Activated naive CD4-positive, alpha-beta T cell treated with anti-CD3 and anti-CD28 coated beads, Interleukin-2, amount 50 U/mL, for 72 hours (primary cell): ENCODE results near the gene SEMA3A. TPM values are rescaled to one million over a fixed set of nuclear protein-coding genes. Genes with fewer than 3 reads are reported as not detected.
A peak's percentile ranks its signal among the peaks of the same experiment; 100 is the strongest.

ENCODE experiments used
- ATAC-seq, 2 donors: fragments of 150-1000 bp; cut with Tn5 transposase; 2 replicates each; pipeline ENCODE4 v1.10.0; 2021; ENCODE audit warnings: mild to moderate bottlenecking in 2 of 2, moderate library complexity in 2 of 2
- DNase-seq, 2 donors: peaks; one replicate each; pipeline ENCODE4 v3.0.0; 2021 to 2022; ENCODE audit warnings: low spot score in 2 of 2
- H3K27ac Mint-ChIP-seq, 2 donors: one replicate each; pipeline ENCODE4 v1.8.0; 2022; ENCODE audit warnings: mild to moderate bottlenecking in 2 of 2, mixed read lengths in 2 of 2
- H3K36me3 Mint-ChIP-seq, 2 donors: one replicate each; pipeline ENCODE4 v1.8.0; 2022; ENCODE audit warnings: mixed read lengths in 2 of 2
- H3K9me3 Mint-ChIP-seq, 2 donors: one replicate each; pipeline ENCODE4 v1.8.0; 2022; ENCODE audit warnings: mixed read lengths in 2 of 2
- total RNA-seq, 2 donors: library from RNA; stranded (reverse); gene quantifications; one replicate each; pipeline ENCODE4 v1.2.3, GENCODE V29; 2022

The SEMA3A gene
- total RNA-seq, 2 donors from 2014 or later: 1.7 to 2.3 TPM

- Mint-ChIP-seq H3K9me3 (no peaks in the 10 kb centered on the region), H3K36me3 (no peaks in the 10 kb centered on the region), H3K27ac (no peak overlapping the region)
- DNase-seq (no peak), ATAC-seq (no peak)
Measured at GRCh38 chr7:84207615-84208014, 13.0 kb upstream of the SEMA3A start.

GRCh38 chr7:84207025-84207424 lies 12.4 kb upstream of the SEMA3A start:
- no peaks in the 10 kb centered on the region for H3K9me3 Mint-ChIP-seq
- H3K36me3 Mint-ChIP-seq: no peaks in the 10 kb centered on the region
- ATAC-seq (no peak), DNase-seq (no peak)
- H3K27ac Mint-ChIP-seq: no peak overlapping the region

GRCh38 chr7:84204655-84205054 lies 10.1 kb upstream of the SEMA3A start:
- no peak for ATAC-seq
- Mint-ChIP-seq H3K36me3 (no peaks in the 10 kb centered on the region), H3K9me3 (no peaks in the 10 kb centered on the region), H3K27ac (no peak overlapping the region)
- DNase-seq: no peak

- no peak overlapping the region for H3K27ac Mint-ChIP-seq
- no peaks in the 10 kb centered on the region for H3K36me3 Mint-ChIP-seq
- DNase-seq (no peak), ATAC-seq (no peak)
- H3K9me3 Mint-ChIP-seq: no peaks in the 10 kb centered on the region
Measured at GRCh38 chr7:84202855-84203254, 8.3 kb upstream of the SEMA3A start.

GRCh38 chr7:84200859-84201258 lies 6.3 kb upstream of the SEMA3A start:
- ATAC-seq (no peak), DNase-seq (no peak)
- Mint-ChIP-seq H3K9me3 (no peaks in the 10 kb centered on the region), H3K36me3 (no peaks in the 10 kb centered on the region), H3K27ac (peak overlapping the region in 1 of 2 donors; percentile 50)

- ATAC-seq: no peak
- no peaks in the 10 kb centered on the region for H3K9me3 Mint-ChIP-seq
Measured at GRCh38 chr7:84199216-84199615, 4.6 kb upstream of the SEMA3A start.

GRCh38 chr7:84196084-84196503 lies 1.5 kb upstream of the SEMA3A start:
- Mint-ChIP-seq H3K27ac (no peak overlapping the region), H3K36me3 (no peaks in the 10 kb centered on the region), H3K9me3 (no peaks in the 10 kb centered on the region)
- ATAC-seq (no peak), DNase-seq (no peak)

More at GRCh38 chr7:84199216-84199615, 4.6 kb upstream of the SEMA3A start:
- H3K36me3 Mint-ChIP-seq: no peaks in the 10 kb centered on the region
- no peak overlapping the region for H3K27ac Mint-ChIP-seq
- DNase-seq: no peak

GRCh38 chr7:84195295-84196060 lies 889 bp upstream of the SEMA3A start:
- Mint-ChIP-seq H3K36me3 (no peaks in the 10 kb centered on the region), H3K9me3 (no peaks in the 10 kb centered on the region), H3K27ac (peak overlapping the region; percentile 3 to 72)
- peak in 1 of 2 donors; percentile 14 for ATAC-seq
- no peak for DNase-seq

GRCh38 chr7:84193747-84194146 lies 842 bp downstream of the SEMA3A start:
- DNase-seq: no peak
- ATAC-seq: no peak
- Mint-ChIP-seq H3K36me3 (no peaks in the 10 kb centered on the region), H3K9me3 (no peaks in the 10 kb centered on the region), H3K27ac (no peak overlapping the region)

- DNase-seq (no peak), ATAC-seq (no peak)
- Mint-ChIP-seq H3K9me3 (no peaks in the 10 kb centered on the region), H3K27ac (no peak overlapping the region), H3K36me3 (no peaks in the 10 kb centered on the region)
Measured at GRCh38 chr7:84191842-84192241, 2.7 kb downstream of the SEMA3A start.

GRCh38 chr7:84191261-84191660 lies 3.3 kb downstream of the SEMA3A start:
- ATAC-seq (no peak), DNase-seq (no peak)
- Mint-ChIP-seq H3K9me3 (no peaks in the 10 kb centered on the region), H3K27ac (no peak overlapping the region), H3K36me3 (no peaks in the 10 kb centered on the region)

- Mint-ChIP-seq H3K9me3 (no peaks in the 10 kb centered on the region), H3K27ac (no peak overlapping the region), H3K36me3 (no peaks in the 10 kb centered on the region)
- DNase-seq (no peak), ATAC-seq (no peak)
Measured at GRCh38 chr7:84190016-84190705, 4.4 kb downstream of the SEMA3A start.

GRCh38 chr7:84188786-84189405 lies 5.7 kb downstream of the SEMA3A start:
- ATAC-seq: no peak

GRCh38 chr7:84187813-84188510 lies 6.6 kb downstream of the SEMA3A start:
- no peaks in the 10 kb centered on the region for H3K9me3 Mint-ChIP-seq
- no peaks in the 10 kb centered on the region for H3K36me3 Mint-ChIP-seq
- no peak overlapping the region for H3K27ac Mint-ChIP-seq
- peak; percentile 76 to 89 for ATAC-seq
- no peak for DNase-seq

More at GRCh38 chr7:84188786-84189405, 5.7 kb downstream of the SEMA3A start:
- no peak overlapping the region for H3K27ac Mint-ChIP-seq
- no peaks in the 10 kb centered on the region for H3K9me3 Mint-ChIP-seq
- no peaks in the 10 kb centered on the region for H3K36me3 Mint-ChIP-seq
- DNase-seq: no peak

GRCh38 chr7:84187087-84187805 lies 7.3 kb downstream of the SEMA3A start:
- no peak for DNase-seq
- Mint-ChIP-seq H3K36me3 (no peaks in the 10 kb centered on the region), H3K27ac (no peak overlapping the region), H3K9me3 (no peaks in the 10 kb centered on the region)
- ATAC-seq: peak; percentile 24 to 70

GRCh38 chr7:84183741-84184140 lies 10.8 kb downstream of the SEMA3A start:
- H3K36me3 Mint-ChIP-seq: no peaks in the 10 kb centered on the region

More at GRCh38 chr7:84183741-84184140, 10.8 kb downstream of the SEMA3A start:
- ATAC-seq (peak in 1 of 2 donors; percentile 50), DNase-seq (no peak)
- H3K9me3 Mint-ChIP-seq: no peaks in the 10 kb centered on the region
- no peak overlapping the region for H3K27ac Mint-ChIP-seq
